ENCODE results near the gene ZBTB7B.

The ZBTB7B gene

DNA sequence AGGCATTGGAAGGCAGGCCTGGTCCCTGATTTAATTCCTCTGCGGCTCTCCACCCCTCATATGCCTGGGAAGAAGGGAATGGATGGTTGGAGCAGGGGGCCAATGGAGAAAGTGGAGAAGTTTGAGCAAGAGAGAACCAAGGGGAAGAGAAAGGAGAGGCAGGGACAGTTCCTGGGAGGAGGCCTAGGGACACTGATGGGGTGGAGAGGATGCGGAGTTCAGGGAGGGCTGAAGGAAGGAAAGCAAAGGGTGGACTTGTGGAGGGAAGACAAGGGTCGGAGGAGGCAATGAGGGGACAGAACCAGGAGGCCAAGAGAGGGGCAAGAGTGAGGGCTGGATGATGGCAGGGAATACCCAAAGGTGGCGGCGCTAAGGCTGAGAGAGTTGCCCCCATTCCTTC, 7.1 kb downstream of the ZBTB7B start (continued):
- TF ChIP-seq, protein P1, sequence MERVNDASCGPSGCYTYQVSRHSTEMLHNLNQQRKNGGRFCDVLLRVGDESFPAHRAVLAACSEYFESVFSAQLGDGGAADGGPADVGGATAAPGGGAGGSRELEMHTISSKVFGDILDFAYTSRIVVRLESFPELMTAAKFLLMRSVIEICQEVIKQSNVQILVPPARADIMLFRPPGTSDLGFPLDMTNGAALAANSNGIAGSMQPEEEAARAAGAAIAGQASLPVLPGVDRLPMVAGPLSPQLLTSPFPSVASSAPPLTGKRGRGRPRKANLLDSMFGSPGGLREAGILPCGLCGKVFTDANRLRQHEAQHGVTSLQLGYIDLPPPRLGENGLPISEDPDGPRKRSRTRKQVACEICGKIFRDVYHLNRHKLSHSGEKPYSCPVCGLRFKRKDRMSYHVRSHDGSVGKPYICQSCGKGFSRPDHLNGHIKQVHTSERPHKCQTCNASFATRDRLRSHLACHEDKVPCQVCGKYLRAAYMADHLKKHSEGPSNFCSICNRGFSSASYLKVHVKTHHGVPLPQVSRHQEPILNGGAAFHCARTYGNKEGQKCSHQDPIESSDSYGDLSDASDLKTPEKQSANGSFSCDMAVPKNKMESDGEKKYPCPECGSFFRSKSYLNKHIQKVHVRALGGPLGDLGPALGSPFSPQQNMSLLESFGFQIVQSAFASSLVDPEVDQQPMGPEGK (tag by site-specific recombination; IDR thresholded peaks at IDR 0.05), result peak; percentile 64
- TF ChIP-seq, protein P2, sequence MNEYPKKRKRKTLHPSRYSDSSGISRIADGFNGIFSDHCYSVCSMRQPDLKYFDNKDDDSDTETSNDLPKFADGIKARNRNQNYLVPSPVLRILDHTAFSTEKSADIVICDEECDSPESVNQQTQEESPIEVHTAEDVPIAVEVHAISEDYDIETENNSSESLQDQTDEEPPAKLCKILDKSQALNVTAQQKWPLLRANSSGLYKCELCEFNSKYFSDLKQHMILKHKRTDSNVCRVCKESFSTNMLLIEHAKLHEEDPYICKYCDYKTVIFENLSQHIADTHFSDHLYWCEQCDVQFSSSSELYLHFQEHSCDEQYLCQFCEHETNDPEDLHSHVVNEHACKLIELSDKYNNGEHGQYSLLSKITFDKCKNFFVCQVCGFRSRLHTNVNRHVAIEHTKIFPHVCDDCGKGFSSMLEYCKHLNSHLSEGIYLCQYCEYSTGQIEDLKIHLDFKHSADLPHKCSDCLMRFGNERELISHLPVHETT (tag by site-specific recombination; IDR thresholded peaks at IDR 0.05), result no peak
- TF ChIP-seq, protein P3, sequence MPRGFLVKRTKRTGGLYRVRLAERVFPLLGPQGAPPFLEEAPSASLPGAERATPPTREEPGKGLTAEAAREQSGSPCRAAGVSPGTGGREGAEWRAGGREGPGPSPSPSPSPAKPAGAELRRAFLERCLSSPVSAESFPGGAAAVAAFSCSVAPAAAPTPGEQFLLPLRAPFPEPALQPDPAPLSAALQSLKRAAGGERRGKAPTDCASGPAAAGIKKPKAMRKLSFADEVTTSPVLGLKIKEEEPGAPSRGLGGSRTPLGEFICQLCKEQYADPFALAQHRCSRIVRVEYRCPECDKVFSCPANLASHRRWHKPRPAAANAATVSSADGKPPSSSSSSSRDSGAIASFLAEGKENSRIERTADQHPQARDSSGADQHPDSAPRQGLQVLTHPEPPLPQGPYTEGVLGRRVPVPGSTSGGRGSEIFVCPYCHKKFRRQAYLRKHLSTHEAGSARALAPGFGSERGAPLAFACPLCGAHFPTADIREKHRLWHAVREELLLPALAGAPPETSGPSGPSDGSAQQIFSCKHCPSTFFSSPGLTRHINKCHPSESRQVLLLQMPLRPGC (tag by site-specific recombination; IDR thresholded peaks at IDR 0.05), result no peak

DNA sequence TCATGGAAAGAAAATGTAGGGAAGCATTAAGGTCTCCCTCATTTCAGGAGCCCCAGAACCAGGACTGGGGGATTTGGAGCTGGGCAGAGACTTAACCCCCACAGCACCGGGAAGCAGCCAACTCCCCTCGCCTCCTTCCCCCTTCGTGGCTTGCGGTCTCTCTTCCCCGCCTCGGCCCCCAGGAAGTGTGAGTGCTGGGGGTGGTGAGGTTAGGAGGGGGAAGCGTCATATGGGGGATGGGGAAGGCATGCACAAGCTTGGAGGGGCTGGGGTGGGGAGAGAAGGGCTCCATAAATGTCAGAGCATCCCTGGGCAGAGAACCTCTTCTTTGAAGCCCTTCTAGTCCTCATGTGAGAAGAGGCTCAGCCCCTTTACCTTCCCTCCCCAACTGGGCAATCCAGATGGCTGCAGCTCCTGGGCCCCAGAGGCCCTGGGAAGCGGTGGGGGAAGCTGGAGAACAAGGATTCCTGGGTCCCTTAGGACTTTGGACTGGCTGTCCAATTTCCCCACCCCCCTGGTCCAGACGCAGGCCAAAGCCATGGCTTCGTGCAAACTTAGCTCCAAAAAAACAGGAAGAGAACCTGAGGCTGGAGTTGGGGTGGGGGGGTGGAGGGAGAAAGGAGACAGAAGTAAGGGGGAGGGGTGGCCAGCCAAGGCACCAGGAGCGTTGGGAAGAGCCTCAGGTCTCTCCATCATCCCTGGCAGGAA, 7.8 kb downstream of the ZBTB7B start:
- peaks cover 10% of the 10 kb centered on the region for H3K4me1 ChIP-seq (ENCODE audit: control insufficient read depth, insufficient read depth, low read length)

More for the DNA sequence above, 7.8 kb downstream of the ZBTB7B start:
- CTCF ChIA-PET, result interaction anchor here (0.6 kb wide), 1 partner anchor 157 kb away, joined by 4 read pairs; no protein-coding TSS in a partner anchor
- H3K4me3 ChIP-seq (ENCODE audit: low read depth, low read length), result no peak overlapping the region
- H3K9me3 ChIP-seq (ENCODE audit: control insufficient read depth, insufficient read depth, low read depth, low read length), result no peaks in the 10 kb centered on the region
- POLR2A ChIA-PET, result interaction anchor here (0.6 kb wide), 1 partner anchor 27 kb away, joined by 5 read pairs; the partner anchor contains the start of gene FLAD1
- no peak overlapping the region for H3K27ac ChIP-seq (ENCODE audit: extremely low read depth, low read depth, low read length)
- TF ChIP-seq ZBTB1 (tag by site-specific recombination; IDR thresholded peaks at IDR 0.05) (no peak), ZNF140 (tag by site-specific recombination; IDR thresholded peaks at IDR 0.05) (no peak), ZNF426 (tag by site-specific recombination; IDR thresholded peaks at IDR 0.05) (no peak), ZNF623 (tag by site-specific recombination; IDR thresholded peaks at IDR 0.05) (no peak), IKZF3 (tag by site-specific recombination; IDR thresholded peaks at IDR 0.05) (peak; percentile 50; the same call in 1 of the 2 replicates), ZNF341 (tag by site-specific recombination; IDR thresholded peaks at IDR 0.05; ENCODE audit: low read depth) (peak; percentile 61), ZNF175 (tag by site-specific recombination; IDR thresholded peaks at IDR 0.05) (no peak), ZNF621 (tag by site-specific recombination; IDR thresholded peaks at IDR 0.05) (no peak), ZNF600 (tag by site-specific recombination; IDR thresholded peaks at IDR 0.05) (no peak)
- TF ChIP-seq, protein P4, sequence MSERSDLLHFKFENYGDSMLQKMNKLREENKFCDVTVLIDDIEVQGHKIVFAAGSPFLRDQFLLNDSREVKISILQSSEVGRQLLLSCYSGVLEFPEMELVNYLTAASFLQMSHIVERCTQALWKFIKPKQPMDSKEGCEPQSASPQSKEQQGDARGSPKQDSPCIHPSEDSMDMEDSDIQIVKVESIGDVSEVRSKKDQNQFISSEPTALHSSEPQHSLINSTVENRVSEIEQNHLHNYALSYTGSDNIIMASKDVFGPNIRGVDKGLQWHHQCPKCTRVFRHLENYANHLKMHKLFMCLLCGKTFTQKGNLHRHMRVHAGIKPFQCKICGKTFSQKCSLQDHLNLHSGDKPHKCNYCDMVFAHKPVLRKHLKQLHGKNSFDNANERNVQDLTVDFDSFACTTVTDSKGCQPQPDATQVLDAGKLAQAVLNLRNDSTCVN (tag by site-specific recombination; optimal IDR thresholded peaks at IDR 0.05), result no peak
- TF ChIP-seq, protein P5, sequence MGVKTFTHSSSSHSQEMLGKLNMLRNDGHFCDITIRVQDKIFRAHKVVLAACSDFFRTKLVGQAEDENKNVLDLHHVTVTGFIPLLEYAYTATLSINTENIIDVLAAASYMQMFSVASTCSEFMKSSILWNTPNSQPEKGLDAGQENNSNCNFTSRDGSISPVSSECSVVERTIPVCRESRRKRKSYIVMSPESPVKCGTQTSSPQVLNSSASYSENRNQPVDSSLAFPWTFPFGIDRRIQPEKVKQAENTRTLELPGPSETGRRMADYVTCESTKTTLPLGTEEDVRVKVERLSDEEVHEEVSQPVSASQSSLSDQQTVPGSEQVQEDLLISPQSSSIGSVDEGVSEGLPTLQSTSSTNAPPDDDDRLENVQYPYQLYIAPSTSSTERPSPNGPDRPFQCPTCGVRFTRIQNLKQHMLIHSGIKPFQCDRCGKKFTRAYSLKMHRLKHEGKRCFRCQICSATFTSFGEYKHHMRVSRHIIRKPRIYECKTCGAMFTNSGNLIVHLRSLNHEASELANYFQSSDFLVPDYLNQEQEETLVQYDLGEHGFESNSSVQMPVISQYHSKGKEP (tag by site-specific recombination; IDR thresholded peaks at IDR 0.05), result no peak
- TF ChIP-seq, protein P6, sequence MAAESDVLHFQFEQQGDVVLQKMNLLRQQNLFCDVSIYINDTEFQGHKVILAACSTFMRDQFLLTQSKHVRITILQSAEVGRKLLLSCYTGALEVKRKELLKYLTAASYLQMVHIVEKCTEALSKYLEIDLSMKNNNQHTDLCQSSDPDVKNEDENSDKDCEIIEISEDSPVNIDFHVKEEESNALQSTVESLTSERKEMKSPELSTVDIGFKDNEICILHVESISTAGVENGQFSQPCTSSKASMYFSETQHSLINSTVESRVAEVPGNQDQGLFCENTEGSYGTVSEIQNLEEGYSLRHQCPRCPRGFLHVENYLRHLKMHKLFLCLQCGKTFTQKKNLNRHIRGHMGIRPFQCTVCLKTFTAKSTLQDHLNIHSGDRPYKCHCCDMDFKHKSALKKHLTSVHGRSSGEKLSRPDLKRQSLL (tag by site-specific recombination; IDR thresholded peaks at IDR 0.05), result 0 out of 2 replicates have a peak, but pooled peaks have one; percentile 12
- TF ChIP-seq, protein P7, sequence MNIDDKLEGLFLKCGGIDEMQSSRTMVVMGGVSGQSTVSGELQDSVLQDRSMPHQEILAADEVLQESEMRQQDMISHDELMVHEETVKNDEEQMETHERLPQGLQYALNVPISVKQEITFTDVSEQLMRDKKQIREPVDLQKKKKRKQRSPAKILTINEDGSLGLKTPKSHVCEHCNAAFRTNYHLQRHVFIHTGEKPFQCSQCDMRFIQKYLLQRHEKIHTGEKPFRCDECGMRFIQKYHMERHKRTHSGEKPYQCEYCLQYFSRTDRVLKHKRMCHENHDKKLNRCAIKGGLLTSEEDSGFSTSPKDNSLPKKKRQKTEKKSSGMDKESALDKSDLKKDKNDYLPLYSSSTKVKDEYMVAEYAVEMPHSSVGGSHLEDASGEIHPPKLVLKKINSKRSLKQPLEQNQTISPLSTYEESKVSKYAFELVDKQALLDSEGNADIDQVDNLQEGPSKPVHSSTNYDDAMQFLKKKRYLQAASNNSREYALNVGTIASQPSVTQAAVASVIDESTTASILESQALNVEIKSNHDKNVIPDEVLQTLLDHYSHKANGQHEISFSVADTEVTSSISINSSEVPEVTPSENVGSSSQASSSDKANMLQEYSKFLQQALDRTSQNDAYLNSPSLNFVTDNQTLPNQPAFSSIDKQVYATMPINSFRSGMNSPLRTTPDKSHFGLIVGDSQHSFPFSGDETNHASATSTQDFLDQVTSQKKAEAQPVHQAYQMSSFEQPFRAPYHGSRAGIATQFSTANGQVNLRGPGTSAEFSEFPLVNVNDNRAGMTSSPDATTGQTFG (tag by site-specific recombination; IDR thresholded peaks at IDR 0.05; ENCODE audit: borderline replicate concordance), result no peak
- TF ChIP-seq, protein P8, sequence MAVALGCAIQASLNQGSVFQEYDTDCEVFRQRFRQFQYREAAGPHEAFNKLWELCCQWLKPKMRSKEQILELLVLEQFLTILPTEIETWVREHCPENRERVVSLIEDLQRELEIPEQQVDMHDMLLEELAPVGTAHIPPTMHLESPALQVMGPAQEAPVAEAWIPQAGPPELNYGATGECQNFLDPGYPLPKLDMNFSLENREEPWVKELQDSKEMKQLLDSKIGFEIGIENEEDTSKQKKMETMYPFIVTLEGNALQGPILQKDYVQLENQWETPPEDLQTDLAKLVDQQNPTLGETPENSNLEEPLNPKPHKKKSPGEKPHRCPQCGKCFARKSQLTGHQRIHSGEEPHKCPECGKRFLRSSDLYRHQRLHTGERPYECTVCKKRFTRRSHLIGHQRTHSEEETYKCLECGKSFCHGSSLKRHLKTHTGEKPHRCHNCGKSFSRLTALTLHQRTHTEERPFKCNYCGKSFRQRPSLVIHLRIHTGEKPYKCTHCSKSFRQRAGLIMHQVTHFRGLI (tag by site-specific recombination; IDR thresholded peaks at IDR 0.05), result no peak
- H3K36me3 ChIP-seq (ENCODE audit: control insufficient read depth in 2 of 2, insufficient read depth in 1 of 2, low read length in 2 of 2), result peaks cover 0 to 23% of the 10 kb centered on the region in 2 experiments; a peak in 1 of 3 replicates

Data from HEK293 (cell line).